ENCODE measurements around the gene PRKN. TPM values are rescaled to one million over a fixed set of nuclear protein-coding genes. Genes with fewer than 3 reads are reported as not detected.

The PRKN gene
- total and polyA plus RNA-seq, 2 donors (not counting 3 experiments of a cell fraction or from before 2014, with no cell fraction given) = 0.06 TPM; not detected in 1

GRCh38 chr6:161347988-161348627 lies 1379.5 kb downstream of the PRKN start:
- H3K4me2 ChIP-seq (ENCODE audit: insufficient read depth, low read length) = no peak overlapping the region
- H3K4me3 ChIP-seq (replicated peaks in 1 of 3; ENCODE audit: insufficient read depth in 1 of 3, low read depth in 1 of 3, low read length in 3 of 3) = no peak overlapping the region
- no peak for FAIRE-seq
- no peak for DNase-seq (ENCODE audit: low read depth, low spot score)
- H3K9me1 ChIP-seq (replicated peaks; ENCODE audit: control insufficient read depth, extremely low read depth, insufficient read depth, low read length) = no peaks in the 10 kb centered on the region
- no peaks in the 10 kb centered on the region for H3K79me2 ChIP-seq (ENCODE audit: control insufficient read depth, insufficient read depth, low read length)
- no peaks in the 10 kb centered on the region for H4K20me1 ChIP-seq (replicated peaks; ENCODE audit: control insufficient read depth, extremely low read depth, insufficient read depth, low read length)
- TF ChIP-seq POLR2A (IDR thresholded peaks at IDR 0.05; ENCODE audit: low read depth, low read length) = no peak
- intact Hi-C loops (cut with micrococcal nuclease) = no loop called here
- H3K27me3 ChIP-seq (ENCODE audit: control insufficient read depth in 2 of 2, insufficient read depth in 2 of 2, low read length in 2 of 2) = no peaks in the 10 kb centered on the region
- H3K9ac ChIP-seq (replicated peaks; ENCODE audit: extremely low read depth, insufficient read depth, low read length) = no peak overlapping the region
- no peaks in the 10 kb centered on the region for H3K36me3 ChIP-seq (ENCODE audit: control insufficient read depth in 2 of 2, extremely low read depth in 1 of 2, insufficient read depth in 2 of 2, low read length in 2 of 2)
- no peaks in the 10 kb centered on the region for H3K9me3 ChIP-seq (replicated peaks; ENCODE audit: control insufficient read depth, insufficient read depth, low read length)
- no TSS peak for BruUV-seq (replicated peaks)
- H3K4me1 ChIP-seq (ENCODE audit: control insufficient read depth, extremely low read depth, insufficient read depth, low read length) = no peaks in the 10 kb centered on the region
- dilution Hi-C loops (cut with MboI; ENCODE audit: extremely low pct_ligation_motif_present, low sequenced_read_pairs) = no loop called here
- ChIA-PET POLR2A (no interaction called here), CTCF (interaction anchor here (0.7 kb wide), 1 partner anchor 8 kb away, joined by 4 read pairs; no protein-coding TSS in a partner anchor)
- H3K27ac ChIP-seq (ENCODE audit: insufficient read depth, low read depth, low read length) = no peak overlapping the region
- no peak overlapping the region for H2AFZ ChIP-seq (ENCODE audit: low read depth, low read length)

- no peak overlapping the region for H3K4me3 ChIP-seq (replicated peaks in 1 of 3; ENCODE audit: insufficient read depth in 1 of 3, low read depth in 1 of 3, low read length in 3 of 3)
- no TSS peak for BruUV-seq (replicated peaks)
- TF ChIP-seq GATA2 (IDR thresholded peaks at IDR 0.05; ENCODE audit: insufficient read depth, insufficient read length, low read depth, low read length) (no peak), MYC (IDR thresholded peaks at IDR 0.05; ENCODE audit: low read depth, low read length) (no peak), JUN (IDR thresholded peaks at IDR 0.05; ENCODE audit: borderline replicate concordance, insufficient read depth, insufficient read length, low read depth) (no peak), EZH2 (IDR thresholded peaks at IDR 0.05; ENCODE audit: borderline replicate concordance, low read depth, low read length, severe bottlenecking) (no peak), FOS (IDR thresholded peaks at IDR 0.05; ENCODE audit: borderline replicate concordance, insufficient read depth, low read length) (no peak), POLR2A (IDR thresholded peaks at IDR 0.05; ENCODE audit: low read depth, low read length) (no peak), CTCF (IDR thresholded peaks at IDR 0.05; ENCODE audit: extremely low read depth in 1 of 2, insufficient read depth in 1 of 2, low read depth in 1 of 2, low read length in 2 of 2) (no peak), POLR2AphosphoS5 (IDR thresholded peaks at IDR 0.05; ENCODE audit: insufficient read depth, low read depth, low read length) (no peak), MAX (IDR thresholded peaks at IDR 0.05; ENCODE audit: insufficient read depth, insufficient read length) (no peak)
- no peaks in the 10 kb centered on the region for H3K79me2 ChIP-seq (ENCODE audit: control insufficient read depth, insufficient read depth, low read length)
- no peak overlapping the region for H3K4me2 ChIP-seq (ENCODE audit: insufficient read depth, low read length)
- ChIA-PET POLR2A (no interaction called here), CTCF (no interaction called here)
- no peaks in the 10 kb centered on the region for H3K36me3 ChIP-seq (ENCODE audit: control insufficient read depth in 2 of 2, extremely low read depth in 1 of 2, insufficient read depth in 2 of 2, low read length in 2 of 2)
- no peaks in the 10 kb centered on the region for H3K27me3 ChIP-seq (ENCODE audit: control insufficient read depth in 2 of 2, insufficient read depth in 2 of 2, low read length in 2 of 2)
- FAIRE-seq = no peak
- no peaks in the 10 kb centered on the region for H3K9me3 ChIP-seq (replicated peaks; ENCODE audit: control insufficient read depth, insufficient read depth, low read length)
- H4K20me1 ChIP-seq (replicated peaks; ENCODE audit: control insufficient read depth, extremely low read depth, insufficient read depth, low read length) = no peaks in the 10 kb centered on the region
- H3K9ac ChIP-seq (replicated peaks; ENCODE audit: extremely low read depth, insufficient read depth, low read length) = no peak overlapping the region
- no peak for DNase-seq (ENCODE audit: low read depth, low spot score)
- no peaks in the 10 kb centered on the region for H3K9me1 ChIP-seq (replicated peaks; ENCODE audit: control insufficient read depth, extremely low read depth, insufficient read depth, low read length)
- intact Hi-C loops (cut with micrococcal nuclease) (no loop called here), dilution Hi-C loops (cut with MboI; ENCODE audit: extremely low pct_ligation_motif_present, low sequenced_read_pairs) (no loop called here)
- H2AFZ ChIP-seq (ENCODE audit: low read depth, low read length) = no peak overlapping the region
- no peak overlapping the region for H3K27ac ChIP-seq (ENCODE audit: insufficient read depth, low read depth, low read length)
- no peaks in the 10 kb centered on the region for H3K4me1 ChIP-seq (ENCODE audit: control insufficient read depth, extremely low read depth, insufficient read depth, low read length)
Measured at GRCh38 chr6:161347125-161347524, 1380.4 kb downstream of the PRKN start.

Measured in endothelial cell of umbilical vein (primary cell).